HAP-1 (cell line): ENCODE results near the gene C5orf15.
"Not testable (repeated sequence)": the region's sequence is repeated elsewhere in the genome, so short reads cannot be mapped to it uniquely, and the experiment has no call there.

ENCODE experiments used
- DNase-seq, 2 experiments: peaks; one replicate each; pipeline ENCODE4 v3.0.0-alpha.2; 2016 to 2020; ENCODE audit warnings: low spot score in 2 of 2
- H3K27me3 ChIP-seq: fragments of 250-450 bp; sonication (Bioruptor Pico); 2 replicates; pipeline ENCODE4 v1.5.1; 2020; ENCODE audit warnings: low read depth, mild to moderate bottlenecking, moderate library complexity
- H3K36me3 ChIP-seq: fragments of 250-450 bp; sonication (Bioruptor Pico); replicated peaks from 2 replicates; pipeline ENCODE4 v1.5.1; 2020; ENCODE audit warnings: mild to moderate bottlenecking
- H3K4me1 ChIP-seq: fragments of 250-450 bp; sonication (Bioruptor Pico); 2 replicates; pipeline ENCODE4 v1.5.1; 2020; ENCODE audit warnings: mild to moderate bottlenecking
- H3K4me3 ChIP-seq: fragments of 250-450 bp; sonication (Bioruptor Pico); 2 replicates; pipeline ENCODE4 v1.5.1; 2020; ENCODE audit warnings: mild to moderate bottlenecking, moderate library complexity
- H3K9me3 ChIP-seq: fragments of 250-450 bp; sonication (Bioruptor Pico); 2 replicates; pipeline ENCODE4 v1.5.1; 2020; ENCODE audit warnings: mild to moderate bottlenecking, moderate library complexity
- in situ Hi-C: fragments of 300-500 bp; cut with MboI; formaldehyde crosslinking; loops from 3 replicates; pipeline ENCODE4 v1.14.3; 2020; ENCODE audit warnings: low sequenced_read_pairs, inconsistent platforms, mixed read lengths

The C5orf15 gene

GRCh38 chr5:133944263-133945185, 23.9 kb downstream of the C5orf15 start:
- in situ Hi-C loops: loop anchor here (25.0 kb wide), 1 partner anchor 832 kb away; no protein-coding TSS in a partner anchor
- no peaks in the 10 kb centered on the region for H3K27me3 ChIP-seq
- DNase-seq: peak; percentile 30 to 73
- H3K9me3 ChIP-seq: no peaks in the 10 kb centered on the region
- H3K4me3 ChIP-seq: no peak overlapping the region
- H3K4me1 ChIP-seq: no peaks in the 10 kb centered on the region
- H3K36me3 ChIP-seq: no peaks in the 10 kb centered on the region

GRCh38 chr5:133943475-133943817, 25.0 kb downstream of the C5orf15 start:
- no peaks in the 10 kb centered on the region for H3K4me1 ChIP-seq
- no peaks in the 10 kb centered on the region for H3K9me3 ChIP-seq
- H3K36me3 ChIP-seq: no peaks in the 10 kb centered on the region
- no peak overlapping the region for H3K4me3 ChIP-seq
- DNase-seq: no peak
- in situ Hi-C loops: loop anchor here (25.0 kb wide), 1 partner anchor 831 kb away; no protein-coding TSS in a partner anchor
- H3K27me3 ChIP-seq: no peaks in the 10 kb centered on the region

GRCh38 chr5:133942614-133943474, 25.6 kb downstream of the C5orf15 start:
- H3K27me3 ChIP-seq: no peaks in the 10 kb centered on the region
- no peak for DNase-seq
- H3K4me3 ChIP-seq: no peak overlapping the region
- in situ Hi-C loops: loop anchor here (25.0 kb wide), 1 partner anchor 831 kb away; no protein-coding TSS in a partner anchor
- no peaks in the 10 kb centered on the region for H3K36me3 ChIP-seq
- H3K9me3 ChIP-seq: no peaks in the 10 kb centered on the region
- no peaks in the 10 kb centered on the region for H3K4me1 ChIP-seq

GRCh38 chr5:133941456-133942196, 26.8 kb downstream of the C5orf15 start:
- no peaks in the 10 kb centered on the region for H3K4me1 ChIP-seq
- in situ Hi-C loops: loop anchor here (25.0 kb wide), 1 partner anchor 829 kb away; no protein-coding TSS in a partner anchor

GRCh38 chr5:133939668-133940067, 28.8 kb downstream of the C5orf15 start:
- no peak overlapping the region for H3K4me3 ChIP-seq
- DNase-seq: no peak
- H3K27me3 ChIP-seq: no peaks in the 10 kb centered on the region
- no peaks in the 10 kb centered on the region for H3K4me1 ChIP-seq
- in situ Hi-C loops: loop anchor here (25.0 kb wide), 1 partner anchor 827 kb away; no protein-coding TSS in a partner anchor
- no peaks in the 10 kb centered on the region for H3K36me3 ChIP-seq
- H3K9me3 ChIP-seq: no peaks in the 10 kb centered on the region

More at GRCh38 chr5:133941456-133942196, 26.8 kb downstream of the C5orf15 start:
- H3K27me3 ChIP-seq: no peaks in the 10 kb centered on the region
- H3K9me3 ChIP-seq: no peaks in the 10 kb centered on the region
- DNase-seq: no peak
- H3K36me3 ChIP-seq: no peaks in the 10 kb centered on the region
- no peak overlapping the region for H3K4me3 ChIP-seq

GRCh38 chr5:133938929-133939328, 29.5 kb downstream of the C5orf15 start:
- H3K27me3 ChIP-seq: no peaks in the 10 kb centered on the region
- no peaks in the 10 kb centered on the region for H3K36me3 ChIP-seq
- H3K4me3 ChIP-seq: no peak overlapping the region
- H3K9me3 ChIP-seq: no peaks in the 10 kb centered on the region
- in situ Hi-C loops: loop anchor here (25.0 kb wide), 1 partner anchor 827 kb away; no protein-coding TSS in a partner anchor
- H3K4me1 ChIP-seq: no peaks in the 10 kb centered on the region
- no peak for DNase-seq

- in situ Hi-C loops: loop anchor here (25.0 kb wide), 1 partner anchor 826 kb away; no protein-coding TSS in a partner anchor
- Histone ChIP-seq H3K27me3 (no peaks in the 10 kb centered on the region), H3K9me3 (no peaks in the 10 kb centered on the region), H3K36me3 (no peaks in the 10 kb centered on the region), H3K4me3 (no peak overlapping the region), H3K4me1 (no peaks in the 10 kb centered on the region)
- no peak for DNase-seq
Measured at GRCh38 chr5:133938039-133938821, 30.2 kb downstream of the C5orf15 start.

GRCh38 chr5:133937628-133938027, 30.8 kb downstream of the C5orf15 start:
- not testable (repeated sequence) for H3K4me1 ChIP-seq, H3K4me3 ChIP-seq, H3K36me3 ChIP-seq, H3K27me3 ChIP-seq, DNase-seq, H3K9me3 ChIP-seq
- in situ Hi-C loops: loop anchor here (25.0 kb wide), 1 partner anchor 825 kb away; no protein-coding TSS in a partner anchor

- Histone ChIP-seq H3K9me3 (no peaks in the 10 kb centered on the region), H3K27me3 (no peaks in the 10 kb centered on the region), H3K4me3 (no peak overlapping the region), H3K36me3 (no peaks in the 10 kb centered on the region), H3K4me1 (no peaks in the 10 kb centered on the region)
- in situ Hi-C loops: loop anchor here (25.0 kb wide), 1 partner anchor 824 kb away; no protein-coding TSS in a partner anchor
- DNase-seq: no peak
Measured at GRCh38 chr5:133936651-133937015, 31.8 kb downstream of the C5orf15 start.

- H3K27me3 ChIP-seq, H3K4me1 ChIP-seq, H3K36me3 ChIP-seq, H3K4me3 ChIP-seq, H3K9me3 ChIP-seq, DNase-seq: not testable (repeated sequence)
- in situ Hi-C loops: loop anchor here (25.0 kb wide), 1 partner anchor 824 kb away; no protein-coding TSS in a partner anchor
Measured at GRCh38 chr5:133935991-133936650, 32.3 kb downstream of the C5orf15 start.

- no peak overlapping the region for H3K4me3 ChIP-seq
- in situ Hi-C loops: loop anchor here (25.0 kb wide), 1 partner anchor 823 kb away; no protein-coding TSS in a partner anchor
- no peak for DNase-seq
- H3K36me3 ChIP-seq: no peaks in the 10 kb centered on the region
- H3K27me3 ChIP-seq: no peaks in the 10 kb centered on the region
- no peaks in the 10 kb centered on the region for H3K9me3 ChIP-seq
- H3K4me1 ChIP-seq: no peaks in the 10 kb centered on the region
Measured at GRCh38 chr5:133935667-133935940, 32.8 kb downstream of the C5orf15 start.
